HG03159 (cell line): ENCODE data around the gene DGLUCY.
"Not testable (repeated sequence)": the region's sequence is repeated elsewhere in the genome, so short reads cannot be mapped to it uniquely, and the experiment has no call there.

ENCODE experiments used
- ATAC-seq: cut with Tn5 transposase; IDR thresholded peaks from one replicate; pipeline ENCODE4 v1.9.1; 2021; ENCODE audit warnings: mild to moderate bottlenecking, moderate library complexity; ENCODE audit not compliant: unreplicated experiment

Gene DGLUCY

DNA sequence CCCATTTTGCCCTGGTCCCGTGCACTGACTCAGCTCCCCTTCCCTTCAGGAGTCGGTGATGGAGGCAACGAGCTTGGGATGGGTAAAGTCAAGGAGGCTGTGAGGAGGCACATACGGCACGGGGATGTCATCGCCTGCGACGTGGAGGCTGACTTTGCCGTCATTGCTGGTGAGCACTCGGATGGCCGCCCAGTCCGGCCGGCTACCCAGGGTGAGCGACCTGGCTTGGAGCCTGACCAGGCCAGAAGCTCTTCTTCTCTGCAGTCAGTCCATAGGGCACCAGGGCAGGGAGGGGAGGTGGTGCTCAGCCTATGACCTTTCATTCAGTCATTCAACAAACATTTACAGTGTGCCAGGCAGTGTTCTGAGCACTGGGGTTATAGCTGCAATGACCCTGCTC, 90.8 kb downstream of the DGLUCY start:
- ATAC-seq = no peak

DNA sequence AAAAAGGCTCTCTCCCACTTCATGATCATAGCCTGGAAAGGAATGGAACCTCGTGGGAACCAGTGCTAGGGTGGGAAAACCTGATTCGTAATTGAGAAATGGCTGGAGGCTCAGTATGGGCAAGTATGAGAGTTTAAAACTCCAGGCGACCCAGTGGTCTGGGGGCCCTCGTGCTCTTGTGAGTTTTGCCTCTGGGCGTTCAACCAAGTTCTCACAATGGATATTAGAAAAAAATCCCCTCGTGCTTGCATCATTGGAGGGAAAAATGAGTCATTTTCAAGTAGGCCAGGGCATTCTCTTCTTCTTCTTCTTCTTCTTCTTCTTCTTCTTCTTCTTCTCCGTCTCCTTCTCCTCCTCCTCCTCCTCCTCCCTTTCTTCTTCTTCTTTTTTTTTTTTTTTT, 91.6 kb downstream of the DGLUCY start:
- no peak for ATAC-seq

DNA sequence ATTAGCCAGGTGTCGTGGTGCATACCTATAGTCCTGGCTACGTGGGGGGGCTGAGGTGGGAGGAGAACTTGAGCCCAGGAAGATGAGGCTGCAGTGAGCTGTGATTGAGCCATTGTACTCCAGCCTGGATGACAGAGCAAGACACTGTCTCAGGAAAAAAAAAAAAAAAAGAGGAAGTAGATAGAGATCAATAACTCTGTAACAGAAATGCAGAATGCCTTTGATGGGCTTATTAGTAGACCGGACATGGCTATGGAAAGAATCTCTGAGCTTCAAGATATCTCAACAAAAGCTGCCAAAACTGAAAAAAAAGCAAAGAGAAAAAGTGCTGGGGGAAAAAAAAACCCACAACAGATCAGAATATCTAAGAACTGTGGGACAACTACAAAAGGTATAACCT, 93.1 kb downstream of the DGLUCY start:
- no peak for ATAC-seq

DNA sequence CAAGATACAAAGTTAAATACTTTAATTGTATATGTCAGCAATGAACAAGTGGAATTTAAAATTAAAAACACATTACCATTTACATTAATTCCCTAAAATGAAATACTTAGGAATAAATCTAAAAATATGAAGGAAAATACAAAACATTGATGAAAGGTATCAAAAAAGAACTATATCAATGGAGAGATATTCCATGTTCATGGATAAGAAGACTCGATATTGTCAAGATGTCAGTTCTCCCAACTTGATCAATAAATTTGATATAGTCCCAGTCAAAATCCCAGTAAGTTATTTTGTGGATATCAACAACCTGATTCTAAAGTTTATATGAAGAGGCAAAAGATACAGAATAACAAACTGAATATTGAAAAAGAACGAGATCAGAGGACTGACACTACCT, 97.1 kb downstream of the DGLUCY start:
- ATAC-seq = no peak

DNA sequence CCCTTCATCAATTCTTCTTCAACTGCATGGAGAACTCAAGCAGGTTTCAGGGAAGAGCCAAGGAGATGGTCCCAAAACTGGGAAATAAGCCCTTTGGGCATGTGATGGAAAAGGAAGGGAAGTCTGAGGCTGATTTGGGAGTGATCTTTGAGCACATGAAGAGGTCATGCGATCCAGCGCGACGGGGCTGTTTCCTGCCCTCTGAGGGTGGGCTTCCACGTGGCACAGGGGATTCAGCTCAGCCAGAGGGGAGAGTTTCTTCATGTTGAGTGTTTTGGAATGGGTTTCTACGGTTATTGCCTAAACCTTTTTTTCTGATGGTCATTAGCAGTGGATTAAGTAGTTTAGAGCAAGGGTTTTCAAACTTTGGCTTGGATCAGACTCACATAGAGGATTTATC, 100.4 kb downstream of the DGLUCY start:
- ATAC-seq = no peak

DNA sequence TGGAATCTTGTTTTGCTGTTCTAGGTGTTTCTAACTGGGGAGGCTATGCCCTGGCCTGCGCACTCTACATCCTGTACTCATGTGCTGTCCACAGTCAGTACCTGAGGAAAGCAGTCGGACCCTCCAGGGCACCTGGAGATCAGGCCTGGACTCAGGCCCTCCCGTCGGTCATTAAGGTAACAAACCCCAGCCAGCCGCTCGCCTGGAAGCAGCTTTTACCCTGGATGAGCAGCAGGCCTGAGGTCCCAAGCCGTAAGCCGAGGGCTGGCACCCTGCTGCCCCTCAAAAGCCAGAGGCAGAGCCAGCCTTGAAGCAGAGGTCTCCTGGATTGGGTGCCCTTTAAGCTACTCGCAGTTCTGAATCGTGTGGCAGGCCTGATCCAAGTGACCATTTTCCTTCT, 101.5 kb downstream of the DGLUCY start:
- ATAC-seq = no peak

DNA sequence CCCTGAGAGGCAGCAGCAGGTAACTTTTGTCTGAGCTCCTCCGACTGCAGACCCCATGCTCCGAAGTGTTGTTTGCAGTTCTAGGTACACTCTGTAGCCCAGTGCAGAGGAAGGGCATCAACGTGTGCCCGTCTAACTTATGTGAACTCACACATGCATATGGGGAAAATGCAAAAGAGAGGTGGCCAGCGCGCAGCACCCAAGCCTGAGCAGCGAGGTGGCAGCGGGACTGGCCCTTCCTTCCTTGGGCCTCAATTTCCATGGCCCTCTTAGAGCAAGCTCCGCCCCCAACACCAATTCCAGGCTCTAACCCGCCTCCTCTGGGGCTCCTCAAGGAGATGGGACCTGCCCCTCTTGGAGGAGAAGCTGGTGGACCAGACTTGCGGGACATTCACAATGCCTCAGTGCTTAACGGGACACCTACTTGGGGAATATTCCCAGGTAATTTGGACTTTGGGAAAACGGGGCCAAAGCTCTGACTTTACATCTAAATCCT, 102.9 kb downstream of the DGLUCY start:
- no peak for ATAC-seq

DNA sequence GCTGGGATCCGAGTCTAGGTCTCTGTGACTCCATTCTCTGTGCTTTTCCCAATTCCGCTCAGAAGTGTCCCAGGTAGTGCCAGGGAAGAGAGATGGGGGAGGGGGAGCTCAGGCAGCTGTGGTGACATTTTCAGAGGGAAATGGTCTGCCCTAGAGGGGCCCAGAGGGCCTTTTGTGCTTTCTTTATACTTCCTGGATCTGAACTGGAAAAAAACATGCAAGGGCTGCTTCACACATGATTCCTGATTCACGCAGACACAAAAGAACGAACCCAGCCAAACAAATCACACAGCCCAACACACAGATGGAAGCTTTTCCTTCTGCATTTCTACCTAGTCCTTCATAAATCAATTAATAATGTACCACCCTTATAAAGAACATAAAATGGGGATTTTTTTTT, 104.1 kb downstream of the DGLUCY start:
- ATAC-seq = no peak

DNA sequence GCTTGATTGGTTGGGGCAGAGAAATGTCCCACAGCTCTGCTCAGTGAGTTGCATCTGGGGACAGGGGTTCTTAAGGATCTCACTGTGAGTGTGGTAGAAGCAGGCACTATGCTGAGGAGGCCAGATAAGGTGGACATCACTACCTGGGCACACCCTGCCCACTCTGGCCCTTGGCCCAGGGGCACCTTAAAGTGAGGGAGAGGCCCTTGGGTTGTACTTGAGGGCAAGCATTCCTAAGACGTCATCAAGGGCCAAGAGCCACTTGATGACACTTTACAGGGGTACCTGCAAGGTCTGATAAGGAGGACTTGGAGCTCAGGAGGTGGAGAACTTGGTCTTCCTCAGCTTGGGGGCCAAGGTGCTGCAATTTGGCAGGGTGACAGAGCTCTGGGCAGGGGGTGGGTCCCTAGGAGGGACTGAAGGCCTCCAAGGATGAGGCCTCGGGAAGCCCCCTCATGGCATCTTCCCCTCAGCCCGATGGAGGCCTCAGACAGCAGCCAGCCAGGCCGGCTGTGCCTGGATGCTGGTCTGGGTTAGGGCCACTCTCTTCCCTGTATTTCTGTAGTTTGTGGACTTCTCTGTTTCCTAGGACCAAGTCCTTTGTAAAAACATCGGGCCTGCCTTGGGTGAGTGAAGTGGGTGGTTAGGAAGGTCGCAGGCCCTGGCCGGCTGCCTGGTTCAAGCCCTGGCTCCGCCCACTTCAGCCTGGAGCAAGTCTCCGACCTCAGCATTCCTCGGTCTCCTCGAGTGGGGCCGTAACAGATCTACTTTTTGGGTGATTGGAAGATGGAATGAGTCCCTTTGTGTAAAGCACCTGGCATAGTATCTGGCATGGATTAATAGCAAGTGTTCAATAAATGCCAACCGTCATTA, 105.9 kb downstream of the DGLUCY start:
- no peak for ATAC-seq

DNA sequence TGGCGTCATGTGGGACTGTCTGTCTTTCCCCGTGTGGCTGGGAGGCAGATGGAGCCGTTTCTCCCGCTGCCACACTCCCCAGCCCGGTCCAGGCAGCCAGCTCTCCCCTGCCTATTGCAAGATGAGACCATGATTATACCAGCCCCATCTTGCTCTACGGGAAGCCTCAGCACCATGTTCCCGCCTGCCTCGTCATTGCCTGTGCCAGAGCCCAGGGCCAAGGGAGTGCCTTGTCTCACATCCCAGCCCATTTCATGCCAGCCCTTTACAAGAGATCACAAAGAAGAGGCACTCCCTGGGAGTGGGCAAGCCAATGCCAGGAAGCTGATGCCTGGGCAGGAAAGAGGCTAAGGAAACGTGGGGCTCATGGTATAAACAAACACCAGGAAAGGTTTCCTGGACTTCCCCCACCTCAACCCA, 106.7 kb downstream of the DGLUCY start:
- no peak for ATAC-seq

DNA sequence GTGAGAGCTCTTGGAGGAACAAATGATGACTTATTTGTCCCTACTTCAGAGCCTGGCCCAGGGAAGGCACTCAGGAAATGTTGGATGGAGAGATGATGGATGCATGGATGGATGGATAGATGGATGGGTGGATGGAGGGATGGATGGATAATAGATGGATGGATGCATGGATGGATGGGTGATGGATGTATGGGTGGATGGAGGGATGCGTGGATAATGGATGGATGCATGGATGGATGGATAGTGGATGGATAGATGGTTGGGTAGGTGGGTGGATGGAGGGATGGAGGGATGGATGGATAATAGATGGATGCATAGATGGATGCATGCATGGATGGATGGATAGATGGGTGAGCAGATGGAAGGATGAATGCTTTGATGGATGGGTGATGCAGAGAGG, 107.4 kb downstream of the DGLUCY start:
- no peak for ATAC-seq

DNA sequence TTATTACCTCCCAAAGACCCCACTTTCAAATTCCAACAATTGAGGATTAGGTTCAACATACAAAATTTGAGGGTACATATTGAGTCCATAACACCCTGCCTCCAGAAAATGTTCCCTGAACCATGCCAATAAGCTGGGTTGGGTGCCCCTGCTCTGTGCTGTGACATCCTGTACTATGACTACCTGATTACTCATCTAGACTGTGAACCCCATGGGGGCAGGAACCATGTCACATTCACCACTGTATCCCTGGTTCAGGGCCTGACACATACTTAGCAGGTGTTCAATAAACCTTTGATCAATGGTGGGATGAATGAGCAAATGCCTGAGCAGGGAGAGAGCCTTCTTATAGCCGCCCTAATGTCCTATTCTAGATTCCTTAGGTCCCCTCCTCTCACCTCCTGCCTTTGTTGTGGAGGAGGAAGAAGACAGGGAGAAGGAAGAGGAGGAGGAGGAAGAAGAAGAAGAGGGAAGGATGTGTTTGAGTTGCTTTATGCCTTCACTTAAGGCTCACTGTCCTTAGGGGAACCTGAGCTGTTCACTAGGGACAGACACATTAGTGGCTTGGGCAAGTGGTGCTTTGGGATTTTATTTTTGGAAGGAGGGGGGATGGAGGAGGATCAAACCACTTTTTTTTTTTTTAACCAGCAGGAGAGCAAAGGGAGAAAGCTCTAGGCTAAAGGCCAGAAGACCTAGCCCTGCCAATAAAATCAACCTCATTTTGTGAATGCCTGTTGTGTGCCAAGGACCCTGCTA, 109.3 kb downstream of the DGLUCY start:
- ATAC-seq = no peak

DNA sequence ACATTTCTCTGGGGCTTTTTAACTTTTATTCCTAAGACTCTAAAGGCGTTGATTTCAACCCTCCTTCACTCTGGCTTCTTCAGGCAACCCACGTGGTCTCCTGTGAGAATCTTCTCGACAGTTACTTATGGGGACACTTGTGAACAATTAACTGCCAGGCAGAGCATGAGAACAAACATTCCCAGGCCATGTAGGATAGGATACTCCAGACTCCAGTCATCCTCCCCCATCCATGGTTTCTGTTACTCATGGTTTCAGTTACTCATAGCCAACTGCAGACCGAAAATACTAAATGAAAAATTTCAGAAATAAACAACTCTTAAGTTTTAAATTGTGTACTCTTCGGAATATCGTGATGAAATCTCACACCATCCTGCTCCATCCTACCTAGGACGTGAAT, 111.2 kb downstream of the DGLUCY start:
- no peak for ATAC-seq

DNA sequence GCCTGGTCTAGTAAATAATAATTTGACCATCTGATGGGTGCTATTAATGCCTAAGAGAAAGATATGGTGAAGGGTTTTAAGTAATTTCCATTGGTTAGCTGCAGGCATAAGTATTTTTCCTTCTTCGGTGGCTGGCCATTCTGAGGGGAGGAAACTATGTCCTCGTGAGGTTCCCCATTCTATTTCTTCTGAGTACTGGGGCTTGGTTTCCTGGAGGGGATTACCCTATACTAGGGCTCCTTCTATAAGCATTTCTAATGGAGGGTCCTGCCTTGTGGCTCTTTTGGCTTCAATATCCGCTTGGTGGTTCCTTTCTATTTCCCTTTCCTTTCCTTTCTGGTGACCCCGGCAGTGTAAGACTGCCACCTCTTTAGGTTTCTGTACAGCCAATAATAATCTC, 112.5 kb downstream of the DGLUCY start:
- ATAC-seq = not testable (repeated sequence)

DNA sequence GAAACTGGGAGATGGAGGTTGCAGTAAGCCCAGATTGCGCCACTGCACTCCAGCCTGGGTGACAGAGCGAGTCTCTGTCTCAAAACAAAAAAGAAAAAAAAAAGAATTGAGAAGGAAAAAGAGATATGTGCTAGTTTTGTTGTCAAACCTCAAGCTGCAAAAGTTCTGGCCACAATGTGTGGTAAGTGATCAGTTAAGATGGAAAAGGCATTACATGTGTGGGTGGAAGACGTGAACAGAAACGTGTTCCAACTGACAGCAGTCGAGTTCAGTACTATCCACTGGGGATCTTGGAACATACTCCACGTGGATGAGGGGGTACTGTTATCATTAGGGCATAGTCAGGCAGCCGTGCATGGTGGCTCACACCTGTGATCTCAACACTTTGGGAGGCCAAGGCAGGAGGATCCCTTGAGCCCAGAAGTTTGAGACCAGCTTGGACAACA, 113.3 kb downstream of the DGLUCY start:
- ATAC-seq = no peak

DNA sequence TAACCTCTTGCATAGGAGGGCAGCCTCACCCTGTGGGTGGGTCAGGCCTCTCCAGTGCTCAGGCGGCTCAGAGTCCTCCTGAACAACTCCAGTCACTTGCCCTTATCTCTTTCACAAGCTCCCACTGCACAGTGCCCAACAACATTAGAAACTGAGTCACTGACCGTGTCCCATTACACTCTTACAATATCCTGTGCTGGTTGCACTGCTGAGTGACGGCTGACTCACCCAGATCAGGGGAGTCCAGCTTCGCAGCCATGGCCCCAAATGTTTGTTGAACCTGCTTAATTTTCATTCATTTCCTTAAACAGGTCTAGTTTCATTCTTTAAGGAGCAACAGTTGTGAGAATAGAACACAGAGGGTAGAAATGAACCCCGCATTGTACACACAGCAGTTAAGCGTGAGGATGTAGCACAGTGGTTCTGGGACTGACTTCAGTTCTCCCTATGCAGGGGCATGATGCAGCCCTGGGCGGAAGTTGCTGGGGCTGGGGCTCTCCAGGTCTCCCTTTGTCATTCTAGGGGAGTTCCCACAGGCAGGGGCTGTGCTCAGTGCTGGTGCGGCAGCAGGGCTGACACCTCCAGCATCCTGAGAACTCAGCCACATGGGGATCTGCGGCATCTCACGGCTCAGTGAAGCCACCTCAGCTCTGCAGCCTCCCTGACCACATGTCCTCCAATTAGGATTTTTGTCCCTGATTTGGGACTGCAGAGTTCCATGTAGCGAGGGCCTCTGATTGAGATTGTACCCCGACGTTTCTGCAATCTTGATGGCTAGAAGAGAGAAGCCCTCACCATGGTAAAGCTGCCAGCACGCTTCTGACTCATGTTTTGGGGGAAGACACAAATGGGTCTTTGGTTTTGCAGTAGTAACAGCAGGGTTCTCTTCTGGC, 114.5 kb downstream of the DGLUCY start:
- ATAC-seq = peak; percentile 73

DNA sequence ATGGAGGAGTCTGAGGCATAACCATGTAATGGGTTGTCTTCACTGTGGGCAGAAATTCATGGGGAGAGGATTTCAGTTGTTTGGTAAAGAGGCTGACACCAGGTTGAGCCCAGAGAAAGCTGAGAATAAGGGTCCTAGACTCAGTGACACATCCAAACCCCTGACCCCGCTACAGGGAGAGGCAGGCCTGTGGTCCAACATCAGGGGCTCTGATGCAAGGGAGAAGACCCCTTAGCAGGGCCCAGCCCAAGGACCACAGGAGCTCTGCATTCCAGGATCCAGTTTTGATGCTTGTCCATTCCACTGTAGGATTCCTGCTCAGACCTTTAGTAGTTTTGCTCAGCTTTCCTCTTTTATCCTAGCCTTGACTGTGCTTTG, 115.1 kb downstream of the DGLUCY start:
- no peak for ATAC-seq

DNA sequence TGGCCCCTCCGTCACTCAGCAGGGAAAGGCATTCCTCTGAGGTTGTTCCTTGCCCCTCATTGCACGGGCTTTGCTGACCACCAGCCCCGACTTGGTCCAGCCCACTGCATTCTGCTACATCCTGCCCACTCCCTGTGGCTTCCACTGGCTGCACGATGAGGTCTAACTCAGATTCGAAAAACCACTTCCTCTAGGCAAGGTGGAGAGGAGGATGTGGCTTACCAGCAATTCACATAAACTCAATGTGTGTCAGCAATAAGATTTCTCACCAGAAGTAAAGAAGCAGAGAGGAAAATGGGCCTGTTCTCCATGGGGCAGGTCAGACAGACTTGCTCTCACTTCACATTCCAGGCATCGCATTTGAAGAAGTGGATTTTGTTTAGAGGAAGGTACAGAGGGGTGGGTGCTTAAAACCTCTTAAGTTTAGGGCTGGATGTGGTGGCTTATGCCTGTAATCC, 115.9 kb downstream of the DGLUCY start:
- peak; percentile 65 for ATAC-seq

DNA sequence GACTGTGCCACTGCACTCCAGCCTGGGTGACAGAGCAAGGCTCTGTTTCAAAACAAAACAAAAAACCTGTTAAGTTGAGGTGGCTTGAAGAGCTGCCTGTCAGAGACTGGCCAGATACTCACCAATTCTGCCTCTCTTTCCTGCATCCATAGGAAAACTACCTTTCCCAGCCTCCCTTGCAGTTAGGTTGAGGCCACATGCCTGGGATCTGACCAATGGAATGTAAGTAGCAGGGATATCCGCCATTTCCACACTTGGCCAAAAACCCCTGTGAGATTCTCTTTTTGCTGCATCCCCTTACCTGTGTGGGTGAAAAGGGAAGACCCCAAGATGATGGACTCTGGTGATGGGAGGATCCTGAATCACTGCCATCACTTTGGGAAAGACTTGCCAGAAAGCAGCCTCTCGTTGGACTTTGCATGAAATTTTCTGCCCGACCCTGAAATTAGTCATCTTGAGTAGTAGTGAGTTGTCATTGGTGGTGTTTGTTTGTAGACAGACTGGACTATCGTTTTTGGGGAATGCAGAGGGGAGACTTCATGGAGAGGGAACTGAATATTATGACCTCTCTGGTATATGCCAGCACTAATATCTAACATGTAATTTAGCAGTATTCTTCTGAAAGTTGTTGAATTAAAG, 116.6 kb downstream of the DGLUCY start:
- no peak for ATAC-seq

DNA sequence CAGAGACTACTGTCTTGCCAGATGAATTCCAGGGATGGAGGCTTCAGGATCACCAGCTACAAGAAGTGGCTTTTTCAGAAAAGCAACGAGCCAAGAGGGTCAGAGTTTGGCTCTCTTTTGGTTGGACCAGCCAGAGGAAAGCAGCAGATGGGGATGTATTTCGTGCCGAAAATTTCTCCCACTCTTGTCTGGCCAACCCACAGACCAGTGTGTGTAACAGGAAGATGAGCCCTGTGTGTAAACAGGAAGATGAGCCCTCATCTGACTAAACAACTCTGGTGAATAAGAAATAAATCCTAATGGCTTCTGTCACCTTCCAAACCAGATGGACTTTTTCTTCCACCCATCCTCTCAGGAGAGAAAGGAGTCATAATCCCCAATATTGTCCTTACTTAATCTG, 117.6 kb downstream of the DGLUCY start:
- ATAC-seq = no peak
